Amniotic stem cell (primary cell): ENCODE results near the gene TEC.
A peak's percentile ranks its signal among the peaks of the same experiment; 100 is the strongest.

Experiments used
- DNase-seq: peaks from one replicate; lab custom pipeline; 2025; lab: John Stamatoyannopoulos, UW

The TEC gene

GRCh38 chr4:48162162-48162561, 107.5 kb downstream of the TEC start:
- peak; percentile 49 for DNase-seq

- no peak for DNase-seq
Measured at GRCh38 chr4:48157271-48157670, 112.4 kb downstream of the TEC start.

- DNase-seq = no peak
Measured at GRCh38 chr4:48156423-48156822, 113.2 kb downstream of the TEC start.

- no peak for DNase-seq
Measured at GRCh38 chr4:48153791-48154550, 115.7 kb downstream of the TEC start.

- DNase-seq = no peak
Measured at GRCh38 chr4:48152259-48152658, 117.4 kb downstream of the TEC start.

GRCh38 chr4:48149827-48150370, 119.7 kb downstream of the TEC start:
- DNase-seq = no peak

- no peak for DNase-seq
Measured at GRCh38 chr4:48147621-48148020, 122.0 kb downstream of the TEC start.

GRCh38 chr4:48141048-48141447, 128.6 kb downstream of the TEC start:
- DNase-seq = peak; percentile 43

GRCh38 chr4:48139691-48140090, 129.9 kb downstream of the TEC start:
- peak; percentile 7 for DNase-seq

GRCh38 chr4:48138936-48139335, 130.7 kb downstream of the TEC start:
- DNase-seq = no peak

- DNase-seq = no peak
Measured at GRCh38 chr4:48138511-48138910, 131.1 kb downstream of the TEC start.

GRCh38 chr4:48137846-48138245, 131.8 kb downstream of the TEC start:
- DNase-seq = no peak

GRCh38 chr4:48134081-48134480, 135.6 kb downstream of the TEC start, which contains the start of gene TXK:
Gene TXK (minus strand): TSS chr4:48134250. CDS start chr4:48134170, 80 bp downstream.
- no peak for DNase-seq

- DNase-seq = no peak
Measured at GRCh38 chr4:48133669-48134068, 136.0 kb downstream of the TEC start.

GRCh38 chr4:48131736-48132135, 137.9 kb downstream of the TEC start:
- DNase-seq = no peak

GRCh38 chr4:48130100-48130499, 139.5 kb downstream of the TEC start:
- DNase-seq = no peak

- DNase-seq = no peak
Measured at GRCh38 chr4:48129307-48130014, 140.2 kb downstream of the TEC start.

GRCh38 chr4:48127682-48128404, 141.8 kb downstream of the TEC start:
- DNase-seq = peak; percentile 83

- DNase-seq = no peak
Measured at GRCh38 chr4:48127231-48127630, 142.4 kb downstream of the TEC start.

GRCh38 chr4:48126621-48127020, 143.0 kb downstream of the TEC start:
- DNase-seq = no peak

- no peak for DNase-seq
Measured at GRCh38 chr4:48124870-48125269, 144.8 kb downstream of the TEC start.

- no peak for DNase-seq
Measured at GRCh38 chr4:48122756-48123155, 146.9 kb downstream of the TEC start.

- DNase-seq = no peak
Measured at GRCh38 chr4:48121180-48121579, 148.5 kb downstream of the TEC start.
